ENCODE measurements around the gene GLRX. TPM values are rescaled to one million over a fixed set of nuclear protein-coding genes. Genes with fewer than 3 reads are reported as not detected.

Gene GLRX
- total and polyA plus RNA-seq, 2 of the 4 experiments (the other 2 are of a cell fraction), result 142 to 193 TPM

DNA sequence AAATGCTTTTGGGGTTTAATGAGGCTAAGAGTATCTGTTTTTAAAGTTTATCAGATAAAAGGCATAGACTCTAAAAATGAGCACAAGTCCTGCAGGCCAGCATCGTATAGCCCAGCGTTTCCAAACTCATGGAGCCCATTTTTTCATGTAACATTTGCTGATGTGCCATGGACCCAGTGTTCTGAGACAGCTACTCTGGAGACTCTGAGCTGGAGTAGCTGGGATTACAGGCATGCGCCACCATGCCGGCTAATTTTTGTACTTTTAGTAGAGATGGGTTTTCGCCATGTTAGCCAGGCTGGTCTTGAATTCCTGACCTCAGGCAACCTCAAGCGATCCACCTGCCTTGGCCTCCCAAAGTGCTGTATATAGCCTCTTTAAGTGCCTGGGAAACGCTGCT, 15.8 kb downstream of the GLRX start:
- Histone ChIP-seq H2BK15ac (ENCODE audit: low read depth, low read length) (no peak overlapping the region), H3K4ac (ENCODE audit: low read depth, low read length) (no peak overlapping the region), H3K9me3 (ENCODE audit: control insufficient read depth, insufficient read depth, low read length) (peaks cover 3% of the 10 kb centered on the region; the same call in 1 of the 2 replicates), H3K9me1 (ENCODE audit: insufficient read depth, low read length) (peaks cover 12% of the 10 kb centered on the region; the same call in 1 of the 2 replicates), H3K14ac (replicated peaks; ENCODE audit: low read depth, low read length) (no peak overlapping the region), H3K27me3 (ENCODE audit: control insufficient read depth, insufficient read depth, low read length) (no peaks in the 10 kb centered on the region), H2AK5ac (ENCODE audit: low read depth, low read length) (no peak overlapping the region), H4K5ac (ENCODE audit: low read depth, low read length) (no peak overlapping the region), H2AFZ (replicated peaks; ENCODE audit: low read length, poor library complexity) (no peak overlapping the region), H2BK120ac (ENCODE audit: low read depth, low read length) (no peak overlapping the region), H3K4me3 (ENCODE audit: insufficient read depth, low read depth, low read length) (no peak overlapping the region), H4K20me1 (ENCODE audit: insufficient read depth, low read length) (no peaks in the 10 kb centered on the region), H4K91ac (ENCODE audit: insufficient read depth, low read depth, low read length) (no peak overlapping the region), H3K9ac (ENCODE audit: low read depth, low read length) (no peak overlapping the region), H3K79me1 (ENCODE audit: low read depth in 1 of 2, low read length in 2 of 2) (peaks cover 0 to 15% of the 10 kb centered on the region in 2 experiments; a peak in 2 of 4 replicates), H2BK5ac (ENCODE audit: low read depth, low read length, poor library complexity, severe bottlenecking) (no peak overlapping the region), H3K4me1 (ENCODE audit: control insufficient read depth, insufficient read depth, low read length) (peaks cover 13% of the 10 kb centered on the region), H4K8ac (ENCODE audit: low read depth in 2 of 2, low read length in 2 of 2) (no peak overlapping the region), H3K18ac (ENCODE audit: low read depth, low read length) (no peak overlapping the region), H3K23ac (ENCODE audit: low read depth, low read length) (no peak overlapping the region), H3K56ac (ENCODE audit: extremely low read depth, insufficient read depth, low read length) (no peak overlapping the region), H3K36me3 (ENCODE audit: control insufficient read depth, insufficient read depth, low read length) (no peaks in the 10 kb centered on the region; the same call in none of the 2 replicates), H2AK9ac (replicated peaks; ENCODE audit: low read depth, low read length, poor library complexity) (no peak overlapping the region), H2BK20ac (ENCODE audit: low read depth, low read length) (no peak overlapping the region), H3K4me2 (ENCODE audit: low read depth, low read length) (no peak overlapping the region), H3K27ac (ENCODE audit: insufficient read depth, low read length) (no peak overlapping the region)
- ATAC-seq (ENCODE audit: low read depth), result no peak
- dilution Hi-C loops (cut with HindIII; ENCODE audit: low sequenced_read_pairs, unreplicated experiment) (no loop called here), in situ Hi-C loops (cut with MboI; ENCODE audit: low sequenced_read_pairs) (no loop called here), intact Hi-C loops (cut with micrococcal nuclease) (no loop called here)
- no peak for DNase-seq
- 100% methylated on average over 5 of the region's 7 CpGs; no CpG with 5 or more reads in 1 of the 2 experiments for WGBS, 2 experiments (ENCODE audit: extremely low coverage in 2 of 2, insufficient read length in 1 of 2)
- TF ChIP-seq MAZ (IDR thresholded peaks at IDR 0.05; ENCODE audit: borderline replicate concordance, low read depth, low read length) (no peak), RFX5 (IDR thresholded peaks at IDR 0.05; ENCODE audit: low read depth, low read length) (no peak), NFE2L2 (IDR thresholded peaks at IDR 0.05; ENCODE audit: low read depth, low read length) (no peak), BHLHE40 (IDR thresholded peaks at IDR 0.05; ENCODE audit: low read depth, low read length) (no peak), RAD21 (IDR thresholded peaks at IDR 0.05; ENCODE audit: low read length) (no peak), CEBPB (IDR thresholded peaks at IDR 0.05; ENCODE audit: low read depth, low read length) (no peak), SMC3 (IDR thresholded peaks at IDR 0.05; ENCODE audit: low read depth, low read length) (no peak), MXI1 (IDR thresholded peaks at IDR 0.05; ENCODE audit: borderline replicate concordance, low read depth, low read length) (no peak), POLR2A (IDR thresholded peaks at IDR 0.05; ENCODE audit: low read depth, low read length) (no peak), MAFK (IDR thresholded peaks at IDR 0.05; ENCODE audit: low read depth, low read length) (no peak), FOS (IDR thresholded peaks at IDR 0.05; ENCODE audit: low read depth, low read length) (no peak), CHD1 (IDR thresholded peaks at IDR 0.05; ENCODE audit: low read depth, low read length) (no peak), RCOR1 (IDR thresholded peaks at IDR 0.05; ENCODE audit: insufficient replicate concordance, low read length) (no peak)
- TF ChIP-seq, protein P1, sequence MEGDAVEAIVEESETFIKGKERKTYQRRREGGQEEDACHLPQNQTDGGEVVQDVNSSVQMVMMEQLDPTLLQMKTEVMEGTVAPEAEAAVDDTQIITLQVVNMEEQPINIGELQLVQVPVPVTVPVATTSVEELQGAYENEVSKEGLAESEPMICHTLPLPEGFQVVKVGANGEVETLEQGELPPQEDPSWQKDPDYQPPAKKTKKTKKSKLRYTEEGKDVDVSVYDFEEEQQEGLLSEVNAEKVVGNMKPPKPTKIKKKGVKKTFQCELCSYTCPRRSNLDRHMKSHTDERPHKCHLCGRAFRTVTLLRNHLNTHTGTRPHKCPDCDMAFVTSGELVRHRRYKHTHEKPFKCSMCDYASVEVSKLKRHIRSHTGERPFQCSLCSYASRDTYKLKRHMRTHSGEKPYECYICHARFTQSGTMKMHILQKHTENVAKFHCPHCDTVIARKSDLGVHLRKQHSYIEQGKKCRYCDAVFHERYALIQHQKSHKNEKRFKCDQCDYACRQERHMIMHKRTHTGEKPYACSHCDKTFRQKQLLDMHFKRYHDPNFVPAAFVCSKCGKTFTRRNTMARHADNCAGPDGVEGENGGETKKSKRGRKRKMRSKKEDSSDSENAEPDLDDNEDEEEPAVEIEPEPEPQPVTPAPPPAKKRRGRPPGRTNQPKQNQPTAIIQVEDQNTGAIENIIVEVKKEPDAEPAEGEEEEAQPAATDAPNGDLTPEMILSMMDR (conservative IDR thresholded peaks at IDR 0.05; ENCODE audit: low read depth, low read length), result no peak
- TF ChIP-seq, protein P2, sequence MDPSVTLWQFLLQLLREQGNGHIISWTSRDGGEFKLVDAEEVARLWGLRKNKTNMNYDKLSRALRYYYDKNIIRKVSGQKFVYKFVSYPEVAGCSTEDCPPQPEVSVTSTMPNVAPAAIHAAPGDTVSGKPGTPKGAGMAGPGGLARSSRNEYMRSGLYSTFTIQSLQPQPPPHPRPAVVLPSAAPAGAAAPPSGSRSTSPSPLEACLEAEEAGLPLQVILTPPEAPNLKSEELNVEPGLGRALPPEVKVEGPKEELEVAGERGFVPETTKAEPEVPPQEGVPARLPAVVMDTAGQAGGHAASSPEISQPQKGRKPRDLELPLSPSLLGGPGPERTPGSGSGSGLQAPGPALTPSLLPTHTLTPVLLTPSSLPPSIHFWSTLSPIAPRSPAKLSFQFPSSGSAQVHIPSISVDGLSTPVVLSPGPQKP (IDR thresholded peaks at IDR 0.05; ENCODE audit: borderline replicate concordance, low read depth, low read length), result no peak
- TF ChIP-seq, protein P3, sequence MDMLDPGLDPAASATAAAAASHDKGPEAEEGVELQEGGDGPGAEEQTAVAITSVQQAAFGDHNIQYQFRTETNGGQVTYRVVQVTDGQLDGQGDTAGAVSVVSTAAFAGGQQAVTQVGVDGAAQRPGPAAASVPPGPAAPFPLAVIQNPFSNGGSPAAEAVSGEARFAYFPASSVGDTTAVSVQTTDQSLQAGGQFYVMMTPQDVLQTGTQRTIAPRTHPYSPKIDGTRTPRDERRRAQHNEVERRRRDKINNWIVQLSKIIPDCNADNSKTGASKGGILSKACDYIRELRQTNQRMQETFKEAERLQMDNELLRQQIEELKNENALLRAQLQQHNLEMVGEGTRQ (IDR thresholded peaks at IDR 0.05; ENCODE audit: low read depth, low read length), result no peak
- CTCF ChIA-PET, result no interaction called here
- POLR2A ChIA-PET (ENCODE audit: unreplicated experiment), result no interaction called here
- no TSS peak for BruUV-seq (replicated peaks)
